H1 (cell line): ENCODE data around the gene TM4SF18. TPM values are rescaled to one million over a fixed set of nuclear protein-coding genes. Genes with fewer than 3 reads are reported as not detected.
A peak's percentile ranks its signal among the peaks of the same experiment; 100 is the strongest.

Experiments
- CTCF ChIA-PET: fragments of 300-600 bp; sonication (Branson Sonifier 250); formaldehyde crosslinking; loops from one replicate; lab custom pipeline; 2021; ENCODE audit not compliant: partially characterized antibody; lab: Charles Lee
- POLR2A ChIA-PET: fragments of 300-600 bp; sonication (Branson Sonifier 250); formaldehyde crosslinking; loops from one replicate; lab custom pipeline; 2021; ENCODE audit warnings: inconsistent platforms; ENCODE audit not compliant: partially characterized antibody; lab: Charles Lee
- DNase-seq, 2 experiments: peaks; one replicate each; pipeline versions ENCODE4 v3.0.0 to v3.0.0-alpha.2; 2010 to 2022; ENCODE audit warnings: low spot score in 2 of 2, low read depth in 1 of 2, mixed read lengths in 1 of 2
- FAIRE-seq: peaks from 2 replicates; lab custom pipeline; 2011; peaks lifted over from hg19 to GRCh38; lab: Jason Lieb, UNC
- H2AFZ ChIP-seq: 2 replicates; pipeline ENCODE4 v1.8.1; 2012; ENCODE audit warnings: low read length, inconsistent platforms
- H2AK5ac ChIP-seq: 2 replicates; pipeline ENCODE4 v1.6.1; 2013; ENCODE audit warnings: low read depth, low read length
- H2BK120ac ChIP-seq: replicated peaks from 2 replicates; pipeline ENCODE3; 2013; ENCODE audit warnings: low read depth, low read length, inconsistent platforms
- H2BK12ac ChIP-seq: 2 replicates; pipeline ENCODE4 v1.6.1; 2013; ENCODE audit warnings: low read depth, low read length
- H2BK15ac ChIP-seq: 2 replicates; pipeline ENCODE4 v1.6.1; 2013; ENCODE audit warnings: low read length
- H2BK20ac ChIP-seq: 2 replicates; pipeline ENCODE4 v1.6.1; 2013; ENCODE audit warnings: low read length
- H2BK5ac ChIP-seq: 2 replicates; pipeline ENCODE4 v1.6.1; 2013; ENCODE audit warnings: low read depth, low read length
- H3K14ac ChIP-seq: 2 replicates; pipeline ENCODE4 v1.6.1; 2013; ENCODE audit warnings: inconsistent platforms; ENCODE audit not compliant: insufficient read length
- H3K18ac ChIP-seq: 2 replicates; pipeline ENCODE4 v1.6.1; 2013; ENCODE audit warnings: low read length; ENCODE audit errors: extremely low read depth
- H3K23ac ChIP-seq: 2 replicates; pipeline ENCODE4 v1.6.1; 2013; ENCODE audit warnings: inconsistent platforms; ENCODE audit not compliant: insufficient read length
- H3K23me2 ChIP-seq: 2 replicates; pipeline ENCODE4 v1.6.1; 2013; ENCODE audit warnings: low read depth, low read length
- H3K27ac ChIP-seq: 2 replicates; pipeline ENCODE4 v1.6.1; 2011; ENCODE audit warnings: low read depth, low read length, inconsistent platforms
- H3K27me3 ChIP-seq, 4 experiments: replicated peaks in 1 of 4; 1 replicate in 1 of 4; 2 replicates in 3 of 4; pipeline versions ENCODE4 v1.6.1 to v1.8.1; 2011 to 2013; ENCODE audit warnings: low read length in 3 of 4, mild to moderate bottlenecking in 3 of 4, inconsistent platforms in 2 of 4, mixed read lengths in 2 of 4, moderate library complexity in 1 of 4; ENCODE audit not compliant: control insufficient read depth in 3 of 4, insufficient read depth in 3 of 4; ENCODE audit errors: extremely low read depth in 1 of 4
- H3K36me3 ChIP-seq, 4 experiments: 2 replicates each; pipeline versions ENCODE4 v1.6.1 to v1.8.1; 2011 to 2013; ENCODE audit warnings: mild to moderate bottlenecking in 4 of 4, low read length in 3 of 4, moderate library complexity in 2 of 4, control low read depth in 1 of 4, inconsistent platforms in 1 of 4; ENCODE audit not compliant: insufficient read depth in 4 of 4, control insufficient read depth in 2 of 4
- H3K4ac ChIP-seq: replicated peaks from 2 replicates; pipeline ENCODE3; 2013; ENCODE audit warnings: low read length, low read depth, mixed read lengths, inconsistent platforms; ENCODE audit not compliant: insufficient read length
- H3K4me1 ChIP-seq, 4 experiments: replicated peaks in 1 of 4; 1 replicate in 1 of 4; 2 replicates in 3 of 4; pipeline versions ENCODE4 v1.6.1 to v1.8.1; 2011 to 2013; ENCODE audit warnings: low read length in 3 of 4, inconsistent platforms in 2 of 4, mixed read lengths in 1 of 4; ENCODE audit not compliant: insufficient read depth in 4 of 4, control insufficient read depth in 3 of 4
- H3K4me2 ChIP-seq, 2 experiments: 2 replicates each; pipeline versions ENCODE4 v1.6.1 to v1.8.1; 2011 to 2013; ENCODE audit warnings: low read depth in 2 of 2, low read length in 2 of 2, control low read depth in 1 of 2, inconsistent platforms in 1 of 2, mild to moderate bottlenecking in 1 of 2; ENCODE audit not compliant: insufficient read depth in 1 of 2
- H3K4me3 ChIP-seq, 4 experiments: fragments of 200-600, 300-600 bp in 1 of 4; sonication (generic), shearing (Covaris generic), sonication (Bioruptor Twin) in 1 of 4; 2 replicates each; pipeline versions ENCODE4 v1.5.1 to v1.8.1; 2011 to 2016; ENCODE audit warnings: low read length in 4 of 4, low read depth in 3 of 4, control low read depth in 2 of 4, inconsistent platforms in 2 of 4, mild to moderate bottlenecking in 2 of 4, mixed read lengths in 1 of 4, moderate library complexity in 1 of 4; ENCODE audit not compliant: insufficient read depth in 2 of 4; ENCODE audit errors: extremely low read depth in 1 of 4
- H3K56ac ChIP-seq: replicated peaks from 2 replicates; pipeline ENCODE3; 2013; ENCODE audit warnings: low read depth, mild to moderate bottlenecking, mixed read lengths, low read length, inconsistent platforms; ENCODE audit not compliant: insufficient read length
- H3K79me1 ChIP-seq: 2 replicates; pipeline ENCODE4 v1.6.1; 2013; ENCODE audit warnings: low read depth, low read length, control low read depth
- H3K79me2 ChIP-seq, 2 experiments: 2 replicates each; pipeline versions ENCODE4 v1.6.1 to v1.8.1; 2012 to 2013; ENCODE audit warnings: low read length in 2 of 2, mild to moderate bottlenecking in 2 of 2, inconsistent platforms in 1 of 2; ENCODE audit not compliant: insufficient read depth in 2 of 2, control insufficient read depth in 1 of 2
- H3K9ac ChIP-seq, 4 experiments: replicated peaks in 1 of 4; 1 replicate in 1 of 4; 2 replicates in 3 of 4; pipeline versions ENCODE4 v1.6.1 to v1.8.1; 2011 to 2013; ENCODE audit warnings: low read depth in 3 of 4, low read length in 3 of 4, control low read depth in 2 of 4, mild to moderate bottlenecking in 2 of 4, moderate library complexity in 2 of 4, inconsistent platforms in 1 of 4; ENCODE audit errors: extremely low read depth in 1 of 4
- H3K9me3 ChIP-seq, 2 experiments: 2 replicates each; pipeline versions ENCODE4 v1.6.1 to v1.8.1; 2012 to 2013; ENCODE audit warnings: mild to moderate bottlenecking in 2 of 2, moderate library complexity in 2 of 2, control low read depth in 1 of 2, inconsistent platforms in 1 of 2, low read depth in 1 of 2, low read length in 1 of 2, mixed read lengths in 1 of 2; ENCODE audit not compliant: insufficient read depth in 2 of 2
- H4K20me1 ChIP-seq, 2 experiments: replicated peaks in 1 of 2; 2 replicates each; pipeline versions ENCODE3 to v1.8.1; 2011 to 2013; ENCODE audit warnings: inconsistent platforms in 2 of 2, low read length in 2 of 2, mild to moderate bottlenecking in 1 of 2; ENCODE audit not compliant: insufficient read depth in 2 of 2, control insufficient read depth in 1 of 2
- H4K5ac ChIP-seq: 2 replicates; pipeline ENCODE4 v1.6.1; 2013; ENCODE audit warnings: low read length, low read depth, mixed read lengths, inconsistent platforms; ENCODE audit not compliant: insufficient read length
- H4K8ac ChIP-seq: 2 replicates; pipeline ENCODE4 v1.8.0; 2013; ENCODE audit warnings: mild to moderate bottlenecking, moderate library complexity, low read length, inconsistent platforms; ENCODE audit not compliant: insufficient read depth; ENCODE audit errors: extremely low read depth
- H4K91ac ChIP-seq: replicated peaks from 2 replicates; pipeline ENCODE3; 2013; ENCODE audit warnings: low read length, mixed read lengths, inconsistent platforms; ENCODE audit not compliant: insufficient read length
- CTCF ChIP-seq, 3 experiments: IDR thresholded peaks; 1 replicate in 2 of 3; 2 replicates in 1 of 3; pipeline versions ENCODE4 v1.5.1 to v1.6.1; 2011; ENCODE audit warnings: low read length in 3 of 3, mild to moderate bottlenecking in 3 of 3, inconsistent platforms in 2 of 3, low read depth in 1 of 3, moderate library complexity in 1 of 3; ENCODE audit not compliant: insufficient read depth in 1 of 3; ENCODE audit errors: control extremely low read depth in 1 of 3
- EGR1 ChIP-seq: IDR thresholded peaks from 2 replicates; pipeline ENCODE4 v1.6.1; 2011; ENCODE audit warnings: low read depth, low read length, borderline replicate concordance
- MAFK ChIP-seq: IDR thresholded peaks from 2 replicates; pipeline ENCODE4 v1.6.1; 2012; ENCODE audit warnings: low read depth, mild to moderate bottlenecking, improper control_type of control experiment, low read length
- RAD21 ChIP-seq, 2 experiments: IDR thresholded peaks in 1 of 2; conservative IDR thresholded peaks in 1 of 2; 2 replicates each; pipeline ENCODE4 v1.6.1; 2011; ENCODE audit warnings: low read depth in 2 of 2, low read length in 2 of 2, improper control_type of control experiment in 1 of 2, inconsistent platforms in 1 of 2, mild to moderate bottlenecking in 1 of 2, moderate library complexity in 1 of 2
- SRF ChIP-seq: IDR thresholded peaks from 2 replicates; pipeline ENCODE4 v1.6.1; 2011; ENCODE audit warnings: mild to moderate bottlenecking, low read depth, low read length, moderate library complexity
- WGBS, 2 experiments: shearing (Covaris generic) in 1 of 2; methylation state at CpG; one replicate each; pipeline versions ENCODE4 v1.1.6 to v1.1.7; 2013 to 2015; ENCODE audit warnings: low lambda C conversion rate in 2 of 2, mixed read lengths in 2 of 2, inconsistent platforms in 1 of 2, low coverage in 1 of 2, missing lambda C conversion rate in 1 of 2; ENCODE audit not compliant: insufficient replicate concordance in 2 of 2, insufficient coverage in 1 of 2, insufficient read length in 1 of 2; ENCODE audit errors: extremely low coverage in 1 of 2, missing lambda C conversion rate in 1 of 2; 5-methylcytosine and 5-hydroxymethylcytosine counted together
- polyA plus RNA-seq, 7 experiments: library from polyadenylated mRNA; depleted of rRNA in 3 of 7; stranded (reverse) in 5 of 7; unstranded in 2 of 7; fragments of >200 nt in 5 of 7; fragments of 200-250 nt in 2 of 7; gene quantifications; 1 replicate in 5 of 7; 2 replicates in 1 of 7; 4 replicates in 1 of 7; pipeline versions ENCODE4 v1.2.1 to v1.2.3, GENCODE V29; 2011 to 2013; ENCODE audit warnings: missing spikeins in 2 of 7, mixed read lengths in 2 of 7
- total RNA-seq: library from RNA; stranded (reverse); fragmentation: NEBNext Ultra II Directional; extraction: Animal tissue kit (Norgen Biotek cat#: 25700); gene quantifications from 2 replicates; pipeline ENCODE4 v1.2.1, GENCODE V29; 2021

The TM4SF18 gene
- total and polyA plus RNA-seq, 2 of the 8 experiments (the other 6 are each of a cell fraction or from before 2014, with no cell fraction given), result 2.9 to 13.6 TPM

- Histone ChIP-seq H3K23ac (no peak overlapping the region), H3K4me2 (no peak overlapping the region), H2BK5ac (no peak overlapping the region), H4K8ac (no peak overlapping the region), H3K9me3 (no peaks in the 10 kb centered on the region), H3K56ac (no peak overlapping the region), H3K79me1 (no peaks in the 10 kb centered on the region), H3K14ac (no peak overlapping the region), H2BK12ac (no peak overlapping the region), H3K36me3 (no peaks in the 10 kb centered on the region), H2AFZ (no peak overlapping the region), H3K23me2 (no peaks in the 10 kb centered on the region; the same call in 1 of the 2 replicates), H4K5ac (no peak overlapping the region), H2BK20ac (no peak overlapping the region), H3K9ac (no peak overlapping the region), H3K27ac (no peak overlapping the region), H4K91ac (no peak overlapping the region), H3K79me2 (no peaks in the 10 kb centered on the region), H3K4me3 (no peak overlapping the region), H3K18ac (no peak overlapping the region), H3K4ac (no peak overlapping the region), H3K4me1 (peaks cover 0 to 3% (median 2%) of the 10 kb centered on the region in 4 experiments; a peak in 4 of 7 replicates), H2AK5ac (no peak overlapping the region), H4K20me1 (no peaks in the 10 kb centered on the region), H2BK15ac (no peak overlapping the region), H3K27me3 (no peaks in the 10 kb centered on the region), H2BK120ac (no peak overlapping the region)
- TF ChIP-seq MAFK (no peak), EGR1 (no peak), SRF (no peak), CTCF (IDR thresholded peaks at IDR 0.05; ENCODE audit: control extremely low read depth in 1 of 3, insufficient read depth in 1 of 3, low read depth in 1 of 3, low read length in 3 of 3) (peak in 1 of 3 experiments; percentile 47; a peak in 2 of 4 replicates), RAD21 (IDR thresholded peaks at IDR 0.05 in 1 of 2, conservative IDR thresholded peaks at IDR 0.05 in 1 of 2; ENCODE audit: low read depth in 2 of 2, low read length in 2 of 2) (peak; percentile 12 to 23; a peak in 3 of 4 replicates)
- POLR2A ChIA-PET, result interaction anchor here (0.6 to 0.9 kb wide), 2 partner anchors 10 to 48 kb away, joined by 3 to 5 read pairs; partner anchors contain the start of gene TM4SF18
- DNase-seq (no peak), FAIRE-seq (peak; percentile 36)
- 93% methylated on average over 4 of the region's 4 CpGs; no CpG with 5 or more reads in 1 of the 2 experiments for WGBS, 2 experiments
- CTCF ChIA-PET, result interaction anchor here (0.6 to 2.7 kb wide), 19 partner anchors 9 to 390 kb away, joined by 3 to 43 read pairs (median 5); partner anchors contain the start of gene TM4SF4
Measured at GRCh38 chr3:149343951-149344350, 10.5 kb upstream of the TM4SF18 start.
